ENCODE results near the gene FADS1.

- TF ChIP-seq CTCF (conservative IDR thresholded peaks at IDR 0.05 in 1 of 2, IDR thresholded peaks at IDR 0.05 in 1 of 2; ENCODE audit: low read depth in 1 of 2, low read length in 2 of 2) (no peak), EZH2 (IDR thresholded peaks at IDR 0.05; ENCODE audit: low read length, missing control alignments) (no peak)
Measured at GRCh38 chr11:61771195-61771894, 45.5 kb downstream of the FADS1 start.
